Activated CD8-positive, alpha-beta T cell treated with anti-CD3 and anti-CD28 coated beads, Interleukin-2, amount 10 ng/mL, durations not matched to agents 7 days and 5 days (primary cell): Measurements from ENCODE around the gene EPN2. TPM values are rescaled to one million over a fixed set of nuclear protein-coding genes. Genes with fewer than 3 reads are reported as not detected.

ENCODE experiments used
- ATAC-seq: fragments of 150-1000 bp; cut with Tn5 transposase; one replicate; pipeline ENCODE4 v1.10.0; 2021; ENCODE audit warnings: moderate library complexity
- CTCF ChIA-PET: fragments of 350-600 bp; sonication (Branson Sonifier 250); formaldehyde crosslinking; loops from one replicate; lab custom pipeline; 2021; ENCODE audit warnings: antibody characterized with exemption; lab: Charles Lee
- POLR2A ChIA-PET: fragments of 350-600 bp; sonication (Branson Sonifier 250); formaldehyde crosslinking; loops from one replicate; lab custom pipeline; 2021; ENCODE audit warnings: antibody characterized with exemption; lab: Charles Lee
- DNase-seq: peaks from one replicate; pipeline ENCODE4 v3.0.0-alpha.2; 2020
- H3K27ac Mint-ChIP-seq: one replicate; pipeline ENCODE4 v1.8.0; 2021; ENCODE audit warnings: mild to moderate bottlenecking, mixed read lengths
- H3K27me3 Mint-ChIP-seq: one replicate; pipeline ENCODE4 v1.8.0; 2021; ENCODE audit warnings: low read depth, mixed read lengths
- H3K36me3 Mint-ChIP-seq: one replicate; pipeline ENCODE4 v1.8.0; 2021; ENCODE audit warnings: low read depth, mixed read lengths
- H3K4me1 Mint-ChIP-seq: one replicate; pipeline ENCODE4 v1.8.0; 2021; ENCODE audit warnings: low read depth, mixed read lengths
- H3K4me3 Mint-ChIP-seq: one replicate; pipeline ENCODE4 v1.8.0; 2021; ENCODE audit warnings: mild to moderate bottlenecking, mixed read lengths
- H3K9me3 Mint-ChIP-seq: one replicate; pipeline ENCODE4 v1.8.0; 2022; ENCODE audit warnings: mixed read lengths; ENCODE audit not compliant: insufficient read depth
- total RNA-seq, 2 experiments: library from RNA; stranded (reverse); gene quantifications; one replicate each; pipeline ENCODE4 v1.2.3, GENCODE V29; 2021

EPN2 gene
- total RNA-seq, 2 experiments from 2014 or later: 2.8 to 3.1 TPM

DNA sequence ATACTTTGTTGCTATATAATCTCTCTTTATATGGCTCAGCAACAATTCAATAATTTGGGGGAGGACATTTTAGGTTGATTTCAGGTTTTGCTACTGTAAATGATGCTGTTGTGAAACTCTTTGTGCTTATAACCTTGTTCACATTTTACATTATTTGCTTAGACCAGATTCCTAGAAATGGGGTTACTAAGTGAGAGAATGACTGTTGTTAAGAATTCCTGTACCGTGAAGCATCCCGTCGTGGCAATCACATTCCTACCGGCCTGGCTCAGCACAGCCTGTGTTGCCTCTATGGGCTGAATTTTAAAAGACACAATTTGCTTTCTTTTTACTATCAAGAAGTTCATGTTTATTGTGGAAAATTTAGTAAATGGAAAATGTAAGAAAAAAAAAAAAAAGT, 94.0 kb downstream of the EPN2 start:
- DNase-seq: no peak
- CTCF ChIA-PET: no interaction called here
- Mint-ChIP-seq H3K36me3 (no peaks in the 10 kb centered on the region), H3K27me3 (no peaks in the 10 kb centered on the region), H3K4me3 (no peak overlapping the region), H3K27ac (no peak overlapping the region), H3K9me3 (peaks cover under 1% of the 10 kb centered on the region), H3K4me1 (no peaks in the 10 kb centered on the region)
- ATAC-seq: no peak
- POLR2A ChIA-PET: no interaction called here

- ATAC-seq (no peak), DNase-seq (no peak)
- Mint-ChIP-seq H3K27me3 (no peaks in the 10 kb centered on the region), H3K27ac (no peak overlapping the region), H3K4me3 (no peak overlapping the region), H3K9me3 (no peaks in the 10 kb centered on the region), H3K36me3 (no peaks in the 10 kb centered on the region), H3K4me1 (no peaks in the 10 kb centered on the region)
- POLR2A ChIA-PET: no interaction called here
- CTCF ChIA-PET: no interaction called here
Observed at GRCh38 chr17:19331543-19332245, 94.5 kb downstream of the EPN2 start.

GRCh38 chr17:19332371-19333131, 95.4 kb downstream of the EPN2 start:
- ChIA-PET POLR2A (no interaction called here), CTCF (no interaction called here)
- H3K27ac Mint-ChIP-seq: no peak overlapping the region
- DNase-seq: no peak
- H3K4me3 Mint-ChIP-seq: no peak overlapping the region
- H3K27me3 Mint-ChIP-seq: peaks cover 2% of the 10 kb centered on the region
- H3K4me1 Mint-ChIP-seq: no peaks in the 10 kb centered on the region
- no peak for ATAC-seq
- H3K9me3 Mint-ChIP-seq: no peaks in the 10 kb centered on the region
- no peaks in the 10 kb centered on the region for H3K36me3 Mint-ChIP-seq

DNA sequence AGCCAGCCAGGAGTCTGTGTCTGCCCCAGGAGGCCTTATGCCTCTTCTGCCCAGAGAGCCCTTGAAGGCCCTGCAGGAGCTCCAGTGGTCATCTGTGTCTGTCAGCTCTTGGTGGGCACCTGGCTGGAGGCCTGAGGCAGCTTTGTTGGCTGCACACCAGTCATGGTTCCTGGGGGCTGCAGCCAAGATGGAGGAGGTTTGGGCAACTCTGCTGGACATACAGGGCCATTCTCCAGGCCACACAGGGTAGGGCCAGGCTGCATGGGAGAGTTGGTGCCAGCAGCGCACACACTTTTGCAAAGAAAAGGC, 95.9 kb downstream of the EPN2 start:
- CTCF ChIA-PET: interaction anchor here (0.9 kb wide), 1 partner anchor 29 kb away, joined by 3 read pairs; the partner anchor contains the start of gene B9D1

GRCh38 chr17:19333736-19334290, 96.6 kb downstream of the EPN2 start:
- Mint-ChIP-seq H3K9me3 (no peaks in the 10 kb centered on the region), H3K4me1 (no peaks in the 10 kb centered on the region), H3K27me3 (peaks cover 2% of the 10 kb centered on the region), H3K27ac (no peak overlapping the region), H3K36me3 (no peaks in the 10 kb centered on the region), H3K4me3 (no peak overlapping the region)
- ATAC-seq: no peak
- no peak for DNase-seq
- ChIA-PET POLR2A (no interaction called here), CTCF (interaction anchor here (0.9 kb wide), 1 partner anchor 29 kb away, joined by 3 read pairs; the partner anchor contains the start of gene B9D1)

More for the DNA sequence above, 95.9 kb downstream of the EPN2 start:
- H3K27me3 Mint-ChIP-seq: peaks cover 2% of the 10 kb centered on the region
- no peak overlapping the region for H3K4me3 Mint-ChIP-seq
- ATAC-seq (no peak), DNase-seq (no peak)
- POLR2A ChIA-PET: no interaction called here
- H3K27ac Mint-ChIP-seq: no peak overlapping the region
- H3K9me3 Mint-ChIP-seq: no peaks in the 10 kb centered on the region
- no peaks in the 10 kb centered on the region for H3K4me1 Mint-ChIP-seq
- H3K36me3 Mint-ChIP-seq: no peaks in the 10 kb centered on the region

- ChIA-PET POLR2A (no interaction called here), CTCF (no interaction called here)
- DNase-seq: no peak
- no peak overlapping the region for H3K27ac Mint-ChIP-seq
- peaks cover 5% of the 10 kb centered on the region for H3K27me3 Mint-ChIP-seq
- H3K9me3 Mint-ChIP-seq: no peaks in the 10 kb centered on the region
- no peak for ATAC-seq
- H3K4me1 Mint-ChIP-seq: no peaks in the 10 kb centered on the region
- no peak overlapping the region for H3K4me3 Mint-ChIP-seq
- H3K36me3 Mint-ChIP-seq: no peaks in the 10 kb centered on the region
Observed at GRCh38 chr17:19334331-19334730, 97.2 kb downstream of the EPN2 start.

GRCh38 chr17:19335951-19336631, 98.9 kb downstream of the EPN2 start:
- ATAC-seq (no peak), DNase-seq (no peak)
- Mint-ChIP-seq H3K4me3 (no peak overlapping the region), H3K27ac (no peak overlapping the region), H3K27me3 (peaks cover 9% of the 10 kb centered on the region), H3K36me3 (no peaks in the 10 kb centered on the region), H3K9me3 (no peaks in the 10 kb centered on the region), H3K4me1 (no peaks in the 10 kb centered on the region)
- ChIA-PET CTCF (no interaction called here), POLR2A (no interaction called here)

- ATAC-seq (no peak), DNase-seq (no peak)
- ChIA-PET CTCF (interaction anchor here (0.6 to 1.7 kb wide), 6 partner anchors 14 to 302 kb away, joined by 3 to 9 read pairs (median 3); no protein-coding TSS in a partner anchor), POLR2A (no interaction called here)
- Mint-ChIP-seq H3K27ac (no peak overlapping the region), H3K36me3 (no peaks in the 10 kb centered on the region), H3K4me3 (no peak overlapping the region), H3K4me1 (no peaks in the 10 kb centered on the region), H3K27me3 (peaks cover 9% of the 10 kb centered on the region), H3K9me3 (no peaks in the 10 kb centered on the region)
Observed at GRCh38 chr17:19336938-19337711, 100.0 kb downstream of the EPN2 start.

- H3K27me3 Mint-ChIP-seq: peaks cover 9% of the 10 kb centered on the region
- H3K9me3 Mint-ChIP-seq: no peaks in the 10 kb centered on the region
- CTCF ChIA-PET: interaction anchor here (0.6 to 1.7 kb wide), 8 partner anchors 15 to 301 kb away, joined by 3 to 9 read pairs (median 3); no protein-coding TSS in a partner anchor
- H3K36me3 Mint-ChIP-seq: no peaks in the 10 kb centered on the region
- DNase-seq: no peak
- no peaks in the 10 kb centered on the region for H3K4me1 Mint-ChIP-seq
- no peak for ATAC-seq
- no peak overlapping the region for H3K27ac Mint-ChIP-seq
- POLR2A ChIA-PET: no interaction called here
- H3K4me3 Mint-ChIP-seq: no peak overlapping the region
Observed at GRCh38 chr17:19337712-19338023, 100.5 kb downstream of the EPN2 start.

DNA sequence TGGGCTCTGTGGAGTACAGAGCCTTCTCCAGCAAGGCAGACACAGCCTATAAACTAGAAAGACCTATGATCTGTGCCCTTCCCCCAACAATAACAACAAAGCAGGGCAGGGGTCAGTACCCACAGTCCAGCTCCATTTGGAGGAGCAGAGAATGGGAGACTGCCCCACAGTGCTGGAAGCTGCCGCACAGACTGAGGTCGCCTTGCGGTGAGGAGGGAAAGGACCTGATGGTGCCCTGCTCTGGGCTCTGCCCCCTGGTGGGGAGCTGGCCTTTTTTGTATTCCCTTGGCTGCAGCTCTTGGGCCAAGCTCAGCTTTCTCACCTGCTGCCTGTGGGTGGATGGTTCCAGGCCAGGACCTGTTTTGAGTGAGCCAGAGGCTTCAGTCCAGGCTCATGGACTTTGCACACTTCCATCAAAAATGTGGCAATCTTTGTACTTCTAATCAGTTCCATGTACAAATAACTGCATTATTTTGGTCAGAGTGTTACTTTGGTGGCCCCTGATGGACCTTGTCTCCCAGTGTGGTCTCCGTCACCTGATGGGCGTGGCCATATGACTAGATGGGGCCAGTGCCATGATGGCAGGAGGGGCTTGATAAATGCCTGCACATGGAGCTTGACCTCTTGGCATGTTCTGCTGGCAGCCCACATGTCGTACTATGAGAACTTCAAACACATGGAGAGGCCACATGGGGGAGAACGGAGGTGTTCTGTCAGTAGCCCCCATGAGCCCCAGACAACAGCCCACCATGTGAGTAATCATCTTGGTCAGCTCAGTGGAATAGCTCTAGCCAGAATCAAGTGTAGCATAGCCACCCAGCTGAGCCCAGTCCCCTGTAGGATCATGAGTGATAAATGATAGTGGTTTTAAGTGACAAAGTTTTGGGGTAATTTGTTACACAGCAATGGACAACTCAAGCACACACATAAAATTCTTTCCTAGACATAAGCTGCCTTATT, 101.1 kb downstream of the EPN2 start:
- ChIA-PET CTCF (interaction anchor here (0.6 to 2.2 kb wide), 15 partner anchors 10 to 301 kb away, joined by 3 to 9 read pairs (median 3); partner anchors contain the start of genes B9D1 and MAPK7), POLR2A (no interaction called here)
- H3K27ac Mint-ChIP-seq: no peak overlapping the region
- no peaks in the 10 kb centered on the region for H3K9me3 Mint-ChIP-seq
- no peak overlapping the region for H3K4me3 Mint-ChIP-seq
- DNase-seq (peak; percentile 67), ATAC-seq (peak; percentile 79)
- no peaks in the 10 kb centered on the region for H3K4me1 Mint-ChIP-seq
- peaks cover 9% of the 10 kb centered on the region for H3K27me3 Mint-ChIP-seq
- H3K36me3 Mint-ChIP-seq: no peaks in the 10 kb centered on the region
